ENCODE measurements around the gene DDX49.
A peak's percentile ranks its signal among the peaks of the same experiment; 100 is the strongest.
"Not testable (repeated sequence)": the region's sequence is repeated elsewhere in the genome, so short reads cannot be mapped to it uniquely, and the experiment has no call there.

Gene DDX49

GRCh38 chr19:18910801-18911436 lies 8.6 kb upstream of the DDX49 start:
- Histone ChIP-seq H3K36me3 (ENCODE audit: control insufficient read depth, insufficient read depth, low read length) (peaks cover 61% of the 10 kb centered on the region), H3K27me3 (replicated peaks; ENCODE audit: control insufficient read depth, insufficient read depth, low read length, poor library complexity, severe bottlenecking) (no peaks in the 10 kb centered on the region), H3K27ac (ENCODE audit: insufficient read depth, low read length, poor library complexity, severe bottlenecking) (no peak overlapping the region), H3K4me3 (ENCODE audit: insufficient read depth, low read depth, low read length, poor library complexity, severe bottlenecking) (no peak overlapping the region), H3K9me3 (ENCODE audit: control insufficient read depth, low read length) (no peaks in the 10 kb centered on the region), H3K4me1 (ENCODE audit: control insufficient read depth, insufficient read depth, low read length, poor library complexity, severe bottlenecking) (no peaks in the 10 kb centered on the region)
- no peak for DNase-seq

GRCh38 chr19:18912933-18913332 lies 6.6 kb upstream of the DDX49 start:
- no peak for DNase-seq
- Histone ChIP-seq H3K4me3 (ENCODE audit: insufficient read depth, low read depth, low read length, poor library complexity, severe bottlenecking) (no peak overlapping the region), H3K9me3 (ENCODE audit: control insufficient read depth, low read length) (no peaks in the 10 kb centered on the region), H3K36me3 (ENCODE audit: control insufficient read depth, insufficient read depth, low read length) (peaks cover 41% of the 10 kb centered on the region), H3K27me3 (replicated peaks; ENCODE audit: control insufficient read depth, insufficient read depth, low read length, poor library complexity, severe bottlenecking) (no peaks in the 10 kb centered on the region), H3K27ac (ENCODE audit: insufficient read depth, low read length, poor library complexity, severe bottlenecking) (no peak overlapping the region), H3K4me1 (ENCODE audit: control insufficient read depth, insufficient read depth, low read length, poor library complexity, severe bottlenecking) (peaks cover 4% of the 10 kb centered on the region)

GRCh38 chr19:18913466-18913865 lies 6.0 kb upstream of the DDX49 start:
- H3K27me3 ChIP-seq (replicated peaks; ENCODE audit: control insufficient read depth, insufficient read depth, low read length, poor library complexity, severe bottlenecking) = no peaks in the 10 kb centered on the region
- H3K36me3 ChIP-seq (ENCODE audit: control insufficient read depth, insufficient read depth, low read length) = peaks cover 38% of the 10 kb centered on the region
- no peaks in the 10 kb centered on the region for H3K9me3 ChIP-seq (ENCODE audit: control insufficient read depth, low read length)
- peaks cover 10% of the 10 kb centered on the region for H3K4me1 ChIP-seq (ENCODE audit: control insufficient read depth, insufficient read depth, low read length, poor library complexity, severe bottlenecking)
- H3K4me3 ChIP-seq (ENCODE audit: insufficient read depth, low read depth, low read length, poor library complexity, severe bottlenecking) = no peak overlapping the region
- H3K27ac ChIP-seq (ENCODE audit: insufficient read depth, low read length, poor library complexity, severe bottlenecking) = no peak overlapping the region
- no peak for DNase-seq

- no peaks in the 10 kb centered on the region for H3K27me3 ChIP-seq (replicated peaks; ENCODE audit: control insufficient read depth, insufficient read depth, low read length, poor library complexity, severe bottlenecking)
- DNase-seq = peak in 1 of 3 donors; percentile 9
- H3K27ac ChIP-seq (ENCODE audit: insufficient read depth, low read length, poor library complexity, severe bottlenecking) = no peak overlapping the region
- no peaks in the 10 kb centered on the region for H3K9me3 ChIP-seq (ENCODE audit: control insufficient read depth, low read length)
- peaks cover 26% of the 10 kb centered on the region for H3K36me3 ChIP-seq (ENCODE audit: control insufficient read depth, insufficient read depth, low read length)
- H3K4me3 ChIP-seq (ENCODE audit: insufficient read depth, low read depth, low read length, poor library complexity, severe bottlenecking) = no peak overlapping the region
- peaks cover 20% of the 10 kb centered on the region for H3K4me1 ChIP-seq (ENCODE audit: control insufficient read depth, insufficient read depth, low read length, poor library complexity, severe bottlenecking)
Measured at GRCh38 chr19:18915639-18916038, 3.9 kb upstream of the DDX49 start.

- H3K27ac ChIP-seq (ENCODE audit: insufficient read depth, low read length, poor library complexity, severe bottlenecking); H3K27me3 ChIP-seq (replicated peaks; ENCODE audit: control insufficient read depth, insufficient read depth, low read length, poor library complexity, severe bottlenecking); H3K9me3 ChIP-seq (ENCODE audit: control insufficient read depth, low read length); DNase-seq; H3K4me3 ChIP-seq (ENCODE audit: insufficient read depth, low read depth, low read length, poor library complexity, severe bottlenecking): not testable (repeated sequence)
- Histone ChIP-seq H3K4me1 (ENCODE audit: control insufficient read depth, insufficient read depth, low read length, poor library complexity, severe bottlenecking) (peaks cover 21% of the 10 kb centered on the region), H3K36me3 (ENCODE audit: control insufficient read depth, insufficient read depth, low read length) (peaks cover 32% of the 10 kb centered on the region)
Measured at GRCh38 chr19:18917593-18917992, 1.9 kb upstream of the DDX49 start.

- no peaks in the 10 kb centered on the region for H3K27me3 ChIP-seq (replicated peaks; ENCODE audit: control insufficient read depth, insufficient read depth, low read length, poor library complexity, severe bottlenecking)
- peak overlapping the region; percentile 72 for H3K27ac ChIP-seq (ENCODE audit: insufficient read depth, low read length, poor library complexity, severe bottlenecking)
- peaks cover 21% of the 10 kb centered on the region for H3K4me1 ChIP-seq (ENCODE audit: control insufficient read depth, insufficient read depth, low read length, poor library complexity, severe bottlenecking)
- no peak for DNase-seq
- H3K36me3 ChIP-seq (ENCODE audit: control insufficient read depth, insufficient read depth, low read length) = peaks cover 37% of the 10 kb centered on the region
- H3K4me3 ChIP-seq (ENCODE audit: insufficient read depth, low read depth, low read length, poor library complexity, severe bottlenecking) = peak overlapping the region; percentile 92
- H3K9me3 ChIP-seq (ENCODE audit: control insufficient read depth, low read length) = no peaks in the 10 kb centered on the region
Measured at GRCh38 chr19:18919900-18920214, 342 bp downstream of the DDX49 start.

GRCh38 chr19:18920400-18920799 lies 885 bp downstream of the DDX49 start:
- H3K36me3 ChIP-seq (ENCODE audit: control insufficient read depth, insufficient read depth, low read length) = peaks cover 33% of the 10 kb centered on the region
- H3K4me3 ChIP-seq (ENCODE audit: insufficient read depth, low read depth, low read length, poor library complexity, severe bottlenecking) = peak overlapping the region; percentile 92
- H3K27ac ChIP-seq (ENCODE audit: insufficient read depth, low read length, poor library complexity, severe bottlenecking) = peak overlapping the region; percentile 72
- peaks cover 21% of the 10 kb centered on the region for H3K4me1 ChIP-seq (ENCODE audit: control insufficient read depth, insufficient read depth, low read length, poor library complexity, severe bottlenecking)
- no peak for DNase-seq
- no peaks in the 10 kb centered on the region for H3K9me3 ChIP-seq (ENCODE audit: control insufficient read depth, low read length)
- no peaks in the 10 kb centered on the region for H3K27me3 ChIP-seq (replicated peaks; ENCODE audit: control insufficient read depth, insufficient read depth, low read length, poor library complexity, severe bottlenecking)

- H3K27me3 ChIP-seq (replicated peaks; ENCODE audit: control insufficient read depth, insufficient read depth, low read length, poor library complexity, severe bottlenecking) = no peaks in the 10 kb centered on the region
- H3K4me3 ChIP-seq (ENCODE audit: insufficient read depth, low read depth, low read length, poor library complexity, severe bottlenecking) = no peak overlapping the region
- no peak for DNase-seq
- no peak overlapping the region for H3K27ac ChIP-seq (ENCODE audit: insufficient read depth, low read length, poor library complexity, severe bottlenecking)
- H3K36me3 ChIP-seq (ENCODE audit: control insufficient read depth, insufficient read depth, low read length) = peaks cover 39% of the 10 kb centered on the region
- H3K4me1 ChIP-seq (ENCODE audit: control insufficient read depth, insufficient read depth, low read length, poor library complexity, severe bottlenecking) = peaks cover 21% of the 10 kb centered on the region
- H3K9me3 ChIP-seq (ENCODE audit: control insufficient read depth, low read length) = no peaks in the 10 kb centered on the region
Measured at GRCh38 chr19:18921593-18921992, 2.1 kb downstream of the DDX49 start.

- Histone ChIP-seq H3K9me3 (ENCODE audit: control insufficient read depth, low read length) (no peaks in the 10 kb centered on the region), H3K4me3 (ENCODE audit: insufficient read depth, low read depth, low read length, poor library complexity, severe bottlenecking) (no peak overlapping the region), H3K4me1 (ENCODE audit: control insufficient read depth, insufficient read depth, low read length, poor library complexity, severe bottlenecking) (peaks cover 21% of the 10 kb centered on the region), H3K27ac (ENCODE audit: insufficient read depth, low read length, poor library complexity, severe bottlenecking) (no peak overlapping the region), H3K27me3 (replicated peaks; ENCODE audit: control insufficient read depth, insufficient read depth, low read length, poor library complexity, severe bottlenecking) (no peaks in the 10 kb centered on the region), H3K36me3 (ENCODE audit: control insufficient read depth, insufficient read depth, low read length) (peaks cover 41% of the 10 kb centered on the region)
- DNase-seq = no peak
Measured at GRCh38 chr19:18922228-18922985, 2.9 kb downstream of the DDX49 start.

GRCh38 chr19:18924684-18925213 lies 5.2 kb downstream of the DDX49 start:
- H3K27ac ChIP-seq (ENCODE audit: insufficient read depth, low read length, poor library complexity, severe bottlenecking) = no peak overlapping the region
- H3K4me3 ChIP-seq (ENCODE audit: insufficient read depth, low read depth, low read length, poor library complexity, severe bottlenecking) = no peak overlapping the region
- H3K9me3 ChIP-seq (ENCODE audit: control insufficient read depth, low read length) = no peaks in the 10 kb centered on the region
- H3K36me3 ChIP-seq (ENCODE audit: control insufficient read depth, insufficient read depth, low read length) = peaks cover 45% of the 10 kb centered on the region
- H3K4me1 ChIP-seq (ENCODE audit: control insufficient read depth, insufficient read depth, low read length, poor library complexity, severe bottlenecking) = peaks cover 9% of the 10 kb centered on the region
- H3K27me3 ChIP-seq (replicated peaks; ENCODE audit: control insufficient read depth, insufficient read depth, low read length, poor library complexity, severe bottlenecking) = no peaks in the 10 kb centered on the region
- no peak for DNase-seq
